OCI-LY7 (cell line): ENCODE measurements around the gene STYXL1.

Experiments
- CTCF ChIP-seq: fragments of 200-600 bp; sonication (generic); conservative IDR thresholded peaks from 2 replicates; pipeline ENCODE4 v1.5.1; 2014; ENCODE audit warnings: mild to moderate bottlenecking, antibody characterized with exemption, low read length, moderate library complexity, mixed read lengths
- EZH2phosphoT487 ChIP-seq: fragments of 200-600 bp; sonication (generic); IDR thresholded peaks from 2 replicates; pipeline ENCODE4 v1.6.1; 2018; ENCODE audit warnings: low read depth, borderline replicate concordance, mild to moderate bottlenecking, mixed run types, antibody characterized with exemption, low read length, moderate library complexity, mixed read lengths

GRCh38 chr7:75981203-75981452, 66.7 kb downstream of the STYXL1 start:
- no peak for TF ChIP-seq CTCF
- no peak for TF ChIP-seq EZH2phosphoT487
